ENCODE results near the gene NADSYN1.

The NADSYN1 gene

DNA sequence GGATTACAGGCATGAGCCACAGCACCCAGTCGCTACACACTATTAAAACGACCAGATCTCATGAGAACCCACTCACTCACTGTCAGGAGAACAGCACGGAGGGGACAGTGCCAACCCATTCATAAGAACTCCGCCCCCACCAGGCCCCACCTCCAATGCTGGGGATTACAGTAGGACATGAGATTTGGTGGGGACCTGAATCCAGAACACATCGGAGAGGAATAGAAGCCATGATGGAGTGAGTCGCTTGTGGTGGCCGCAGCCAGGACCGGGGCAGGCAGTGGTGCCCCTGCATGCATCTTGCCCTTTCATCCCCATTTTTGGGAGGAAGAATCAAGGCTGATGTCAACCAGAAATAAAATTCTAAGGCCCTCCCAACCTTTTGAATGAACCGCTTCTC lies 8.7 kb downstream of the NADSYN1 start:
- Histone ChIP-seq H3K27me3 (ENCODE audit: control insufficient read depth, low read length) (no peaks in the 10 kb centered on the region), H3K9me2 (replicated peaks; ENCODE audit: control insufficient read depth, low read length) (no peaks in the 10 kb centered on the region), H3K9me3 (ENCODE audit: control insufficient read depth, insufficient read depth, low read length) (no peaks in the 10 kb centered on the region), H3K4me2 (ENCODE audit: low read length) (no peak overlapping the region), H3K36me3 (ENCODE audit: control insufficient read depth, low read length) (peaks cover 69% of the 10 kb centered on the region), H3K4me3 (ENCODE audit: low read length) (no peak overlapping the region), H3F3A (ENCODE audit: control insufficient read depth, insufficient read depth) (no peaks in the 10 kb centered on the region), H3K79me2 (ENCODE audit: control insufficient read depth, low read length) (no peaks in the 10 kb centered on the region), H3K4me1 (ENCODE audit: control insufficient read depth, low read length) (no peaks in the 10 kb centered on the region), H3K27ac (ENCODE audit: low read depth, low read length) (no peak overlapping the region), H4K20me1 (ENCODE audit: control insufficient read depth, insufficient read depth, low read depth, low read length) (no peaks in the 10 kb centered on the region)
- no peak for TF ChIP-seq EZH2phosphoT487 (IDR thresholded peaks at IDR 0.05; ENCODE audit: borderline replicate concordance, low read length)
- TF ChIP-seq, protein P1, sequence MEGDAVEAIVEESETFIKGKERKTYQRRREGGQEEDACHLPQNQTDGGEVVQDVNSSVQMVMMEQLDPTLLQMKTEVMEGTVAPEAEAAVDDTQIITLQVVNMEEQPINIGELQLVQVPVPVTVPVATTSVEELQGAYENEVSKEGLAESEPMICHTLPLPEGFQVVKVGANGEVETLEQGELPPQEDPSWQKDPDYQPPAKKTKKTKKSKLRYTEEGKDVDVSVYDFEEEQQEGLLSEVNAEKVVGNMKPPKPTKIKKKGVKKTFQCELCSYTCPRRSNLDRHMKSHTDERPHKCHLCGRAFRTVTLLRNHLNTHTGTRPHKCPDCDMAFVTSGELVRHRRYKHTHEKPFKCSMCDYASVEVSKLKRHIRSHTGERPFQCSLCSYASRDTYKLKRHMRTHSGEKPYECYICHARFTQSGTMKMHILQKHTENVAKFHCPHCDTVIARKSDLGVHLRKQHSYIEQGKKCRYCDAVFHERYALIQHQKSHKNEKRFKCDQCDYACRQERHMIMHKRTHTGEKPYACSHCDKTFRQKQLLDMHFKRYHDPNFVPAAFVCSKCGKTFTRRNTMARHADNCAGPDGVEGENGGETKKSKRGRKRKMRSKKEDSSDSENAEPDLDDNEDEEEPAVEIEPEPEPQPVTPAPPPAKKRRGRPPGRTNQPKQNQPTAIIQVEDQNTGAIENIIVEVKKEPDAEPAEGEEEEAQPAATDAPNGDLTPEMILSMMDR (IDR thresholded peaks at IDR 0.05; ENCODE audit: low read depth, low read length, poor library complexity, severe bottlenecking), result no peak

DNA sequence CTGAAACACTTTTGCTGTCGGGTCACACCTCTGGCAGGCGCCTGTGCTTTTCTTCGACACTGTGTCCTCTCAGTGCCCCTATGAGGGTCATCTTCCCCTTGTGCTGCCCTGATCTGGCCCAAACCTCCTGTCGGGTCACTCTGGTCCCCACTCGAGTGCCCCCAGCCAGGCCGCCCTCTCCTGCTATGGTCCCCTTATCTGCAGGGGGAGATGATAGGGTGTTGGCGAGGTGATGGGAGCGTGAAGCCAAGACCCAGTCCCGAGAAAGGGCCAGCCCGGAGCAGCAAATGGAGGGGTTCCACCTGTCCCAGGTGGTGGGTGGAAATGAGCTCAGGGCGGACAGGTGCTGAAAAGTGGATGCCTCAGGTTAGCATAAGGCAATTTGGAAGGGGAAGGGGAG lies 9.7 kb downstream of the NADSYN1 start:
- TF ChIP-seq, protein P1 (IDR thresholded peaks at IDR 0.05; ENCODE audit: low read depth, low read length, poor library complexity, severe bottlenecking), result no peak
- no peak for TF ChIP-seq EZH2phosphoT487 (IDR thresholded peaks at IDR 0.05; ENCODE audit: borderline replicate concordance, low read length)
- Histone ChIP-seq H3K4me2 (ENCODE audit: low read length) (no peak overlapping the region), H4K20me1 (ENCODE audit: control insufficient read depth, insufficient read depth, low read depth, low read length) (no peaks in the 10 kb centered on the region), H3K79me2 (ENCODE audit: control insufficient read depth, low read length) (no peaks in the 10 kb centered on the region), H3K4me1 (ENCODE audit: control insufficient read depth, low read length) (no peaks in the 10 kb centered on the region), H3F3A (ENCODE audit: control insufficient read depth, insufficient read depth) (no peaks in the 10 kb centered on the region), H3K27me3 (ENCODE audit: control insufficient read depth, low read length) (no peaks in the 10 kb centered on the region), H3K4me3 (ENCODE audit: low read length) (no peak overlapping the region), H3K9me3 (ENCODE audit: control insufficient read depth, insufficient read depth, low read length) (no peaks in the 10 kb centered on the region), H3K9me2 (replicated peaks; ENCODE audit: control insufficient read depth, low read length) (no peaks in the 10 kb centered on the region), H3K36me3 (ENCODE audit: control insufficient read depth, low read length) (peaks cover 69% of the 10 kb centered on the region), H3K27ac (ENCODE audit: low read depth, low read length) (no peak overlapping the region)

DNA sequence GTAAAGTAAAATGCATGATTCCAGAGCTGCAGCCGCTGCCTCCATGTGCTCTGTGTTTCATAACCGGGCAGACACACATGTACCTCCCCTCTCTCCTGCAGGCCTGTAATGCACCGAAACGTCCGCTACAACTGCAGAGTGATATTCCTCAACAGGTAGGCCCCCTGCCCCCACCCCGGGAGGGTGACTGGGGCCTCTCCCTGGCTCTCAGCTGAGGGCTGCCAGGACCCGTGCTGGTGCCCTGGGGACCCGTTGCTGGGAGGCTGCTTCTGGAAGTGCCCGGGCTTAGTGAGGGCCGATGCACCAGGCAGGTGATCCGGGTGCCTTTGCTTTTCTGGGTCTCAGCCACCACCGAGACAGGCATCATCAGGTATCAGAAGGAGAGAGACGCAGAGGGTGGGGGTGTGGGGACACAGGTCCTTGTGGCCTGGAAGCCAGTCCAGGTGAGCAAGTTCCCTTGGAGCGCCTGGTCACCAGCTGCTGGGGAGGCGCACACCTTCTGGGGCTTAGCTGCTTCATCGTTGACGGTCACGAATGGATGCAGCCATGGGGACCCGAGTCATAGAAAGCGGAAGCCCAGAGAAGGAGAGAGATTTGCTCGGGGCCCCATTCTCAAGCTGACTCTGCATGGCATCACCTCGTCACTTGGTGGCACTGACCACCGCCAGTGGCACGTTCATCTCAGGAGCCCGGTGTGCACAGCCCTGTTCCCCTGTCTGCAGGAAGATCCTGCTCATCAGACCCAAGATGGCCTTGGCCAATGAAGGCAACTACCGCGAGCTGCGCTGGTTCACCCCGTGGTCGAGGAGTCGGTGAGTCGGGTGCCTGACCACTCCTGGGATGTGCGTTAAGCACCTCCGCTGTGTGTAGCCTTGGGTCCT lies 10.6 kb downstream of the NADSYN1 start:
- Histone ChIP-seq H3K36me3 (ENCODE audit: control insufficient read depth, low read length) (peaks cover 62% of the 10 kb centered on the region), H3K27me3 (ENCODE audit: control insufficient read depth, low read length) (no peaks in the 10 kb centered on the region), H3K4me1 (ENCODE audit: control insufficient read depth, low read length) (no peaks in the 10 kb centered on the region), H3K9me3 (ENCODE audit: control insufficient read depth, insufficient read depth, low read length) (no peaks in the 10 kb centered on the region), H3F3A (ENCODE audit: control insufficient read depth, insufficient read depth) (no peaks in the 10 kb centered on the region), H3K9me2 (replicated peaks; ENCODE audit: control insufficient read depth, low read length) (no peaks in the 10 kb centered on the region), H3K4me3 (ENCODE audit: low read length) (no peak overlapping the region), H3K27ac (ENCODE audit: low read depth, low read length) (no peak overlapping the region), H3K79me2 (ENCODE audit: control insufficient read depth, low read length) (no peaks in the 10 kb centered on the region), H4K20me1 (ENCODE audit: control insufficient read depth, insufficient read depth, low read depth, low read length) (no peaks in the 10 kb centered on the region), H3K4me2 (ENCODE audit: low read length) (no peak overlapping the region)
- TF ChIP-seq, protein P1 (IDR thresholded peaks at IDR 0.05; ENCODE audit: low read depth, low read length, poor library complexity, severe bottlenecking), result no peak
- TF ChIP-seq EZH2phosphoT487 (IDR thresholded peaks at IDR 0.05; ENCODE audit: borderline replicate concordance, low read length), result no peak

Measured in DOHH2 (cell line).